ENCODE results near the gene CGN.

Gene CGN

GRCh38 chr1:151491641-151492040, 19.5 kb upstream of the CGN start:
- H3K4me1 Mint-ChIP-seq: peaks cover 13% of the 10 kb centered on the region
- no peak overlapping the region for H3K4me3 Mint-ChIP-seq
- H3K9me3 Mint-ChIP-seq: no peaks in the 10 kb centered on the region
- no peak overlapping the region for H3K27ac Mint-ChIP-seq
- DNase-seq: no peak
- ATAC-seq: no peak
- no peaks in the 10 kb centered on the region for H3K36me3 Mint-ChIP-seq (ENCODE audit: low read depth)
- no peaks in the 10 kb centered on the region for H3K27me3 Mint-ChIP-seq

GRCh38 chr1:151492120-151492519, 19.1 kb upstream of the CGN start:
- no peaks in the 10 kb centered on the region for H3K36me3 Mint-ChIP-seq (ENCODE audit: low read depth)
- ATAC-seq (no peak), DNase-seq (no peak)
- no peak overlapping the region for H3K4me3 Mint-ChIP-seq
- H3K27me3 Mint-ChIP-seq: no peaks in the 10 kb centered on the region
- peaks cover 13% of the 10 kb centered on the region for H3K4me1 Mint-ChIP-seq
- no peak overlapping the region for H3K27ac Mint-ChIP-seq
- no peaks in the 10 kb centered on the region for H3K9me3 Mint-ChIP-seq

- Mint-ChIP-seq H3K27me3 (no peaks in the 10 kb centered on the region), H3K36me3 (ENCODE audit: low read depth) (no peaks in the 10 kb centered on the region), H3K4me1 (peaks cover 13% of the 10 kb centered on the region)
These were observed 18.1 kb upstream of the CGN start for GRCh38 chr1:151493042-151493441.

GRCh38 chr1:151494741-151495281, 16.4 kb upstream of the CGN start:
- Mint-ChIP-seq H3K27me3 (no peaks in the 10 kb centered on the region), H3K36me3 (ENCODE audit: low read depth) (no peaks in the 10 kb centered on the region), H3K4me3 (no peak overlapping the region), H3K4me1 (peaks cover 13% of the 10 kb centered on the region), H3K9me3 (no peaks in the 10 kb centered on the region), H3K27ac (no peak overlapping the region)
- DNase-seq (no peak), ATAC-seq (peak; percentile 85)

More at GRCh38 chr1:151493042-151493441, 18.1 kb upstream of the CGN start:
- Mint-ChIP-seq H3K27ac (no peak overlapping the region), H3K4me3 (no peak overlapping the region), H3K9me3 (no peaks in the 10 kb centered on the region)
- ATAC-seq: no peak
- no peak for DNase-seq

GRCh38 chr1:151495316-151495715, 15.9 kb upstream of the CGN start:
- Mint-ChIP-seq H3K4me3 (no peak overlapping the region), H3K27me3 (no peaks in the 10 kb centered on the region), H3K4me1 (peaks cover 13% of the 10 kb centered on the region), H3K27ac (no peak overlapping the region), H3K9me3 (no peaks in the 10 kb centered on the region), H3K36me3 (ENCODE audit: low read depth) (no peaks in the 10 kb centered on the region)
- ATAC-seq: no peak
- no peak for DNase-seq

GRCh38 chr1:151499365-151499764, 11.8 kb upstream of the CGN start:
- H3K9me3 Mint-ChIP-seq: no peaks in the 10 kb centered on the region
- no peak overlapping the region for H3K4me3 Mint-ChIP-seq
- no peaks in the 10 kb centered on the region for H3K36me3 Mint-ChIP-seq (ENCODE audit: low read depth)
- no peak for DNase-seq
- ATAC-seq: no peak
- no peak overlapping the region for H3K27ac Mint-ChIP-seq
- no peaks in the 10 kb centered on the region for H3K27me3 Mint-ChIP-seq
- peaks cover 20% of the 10 kb centered on the region for H3K4me1 Mint-ChIP-seq

- H3K36me3 Mint-ChIP-seq (ENCODE audit: low read depth): no peaks in the 10 kb centered on the region
- DNase-seq (no peak), ATAC-seq (no peak)
- H3K27ac Mint-ChIP-seq: no peak overlapping the region
- no peaks in the 10 kb centered on the region for H3K27me3 Mint-ChIP-seq
- H3K9me3 Mint-ChIP-seq: no peaks in the 10 kb centered on the region
- H3K4me1 Mint-ChIP-seq: peaks cover 15% of the 10 kb centered on the region
- H3K4me3 Mint-ChIP-seq: no peak overlapping the region
These were observed 11.3 kb upstream of the CGN start for GRCh38 chr1:151499930-151500329.

GRCh38 chr1:151501474-151501873, 9.7 kb upstream of the CGN start:
- ATAC-seq: no peak
- no peaks in the 10 kb centered on the region for H3K9me3 Mint-ChIP-seq
- no peak overlapping the region for H3K4me3 Mint-ChIP-seq
- no peak overlapping the region for H3K27ac Mint-ChIP-seq
- H3K36me3 Mint-ChIP-seq (ENCODE audit: low read depth): no peaks in the 10 kb centered on the region
- peaks cover 9% of the 10 kb centered on the region for H3K4me1 Mint-ChIP-seq
- no peaks in the 10 kb centered on the region for H3K27me3 Mint-ChIP-seq
- DNase-seq: no peak

GRCh38 chr1:151502035-151502700, 9.0 kb upstream of the CGN start:
- no peaks in the 10 kb centered on the region for H3K9me3 Mint-ChIP-seq
- no peak overlapping the region for H3K4me3 Mint-ChIP-seq
- H3K27ac Mint-ChIP-seq: peak overlapping the region; percentile 23
- ATAC-seq (no peak), DNase-seq (no peak)
- no peaks in the 10 kb centered on the region for H3K36me3 Mint-ChIP-seq (ENCODE audit: low read depth)
- H3K4me1 Mint-ChIP-seq: peaks cover 9% of the 10 kb centered on the region
- H3K27me3 Mint-ChIP-seq: no peaks in the 10 kb centered on the region

- Mint-ChIP-seq H3K4me3 (no peak overlapping the region), H3K27me3 (no peaks in the 10 kb centered on the region), H3K36me3 (ENCODE audit: low read depth) (no peaks in the 10 kb centered on the region), H3K27ac (peak overlapping the region; percentile 23), H3K4me1 (peaks cover 9% of the 10 kb centered on the region), H3K9me3 (no peaks in the 10 kb centered on the region)
- DNase-seq (no peak), ATAC-seq (peak; percentile 72)
These were observed 8.1 kb upstream of the CGN start for GRCh38 chr1:151502859-151503780.

GRCh38 chr1:151504252-151504651, 6.9 kb upstream of the CGN start:
- ATAC-seq (no peak), DNase-seq (no peak)
- H3K9me3 Mint-ChIP-seq: no peaks in the 10 kb centered on the region
- no peaks in the 10 kb centered on the region for H3K36me3 Mint-ChIP-seq (ENCODE audit: low read depth)
- peaks cover 9% of the 10 kb centered on the region for H3K4me1 Mint-ChIP-seq
- H3K4me3 Mint-ChIP-seq: no peak overlapping the region
- H3K27ac Mint-ChIP-seq: no peak overlapping the region
- no peaks in the 10 kb centered on the region for H3K27me3 Mint-ChIP-seq

GRCh38 chr1:151504759-151505158, 6.4 kb upstream of the CGN start:
- H3K27ac Mint-ChIP-seq: no peak overlapping the region
- H3K36me3 Mint-ChIP-seq (ENCODE audit: low read depth): no peaks in the 10 kb centered on the region
- no peaks in the 10 kb centered on the region for H3K27me3 Mint-ChIP-seq
- no peak overlapping the region for H3K4me3 Mint-ChIP-seq
- peaks cover 9% of the 10 kb centered on the region for H3K4me1 Mint-ChIP-seq
- no peak for ATAC-seq
- no peak for DNase-seq
- H3K9me3 Mint-ChIP-seq: no peaks in the 10 kb centered on the region

- DNase-seq (no peak), ATAC-seq (no peak)
- peaks cover 4% of the 10 kb centered on the region for H3K27me3 Mint-ChIP-seq
- no peak overlapping the region for H3K27ac Mint-ChIP-seq
- H3K9me3 Mint-ChIP-seq: no peaks in the 10 kb centered on the region
- H3K36me3 Mint-ChIP-seq (ENCODE audit: low read depth): no peaks in the 10 kb centered on the region
- no peak overlapping the region for H3K4me3 Mint-ChIP-seq
- peaks cover 26% of the 10 kb centered on the region for H3K4me1 Mint-ChIP-seq
These were observed 2.4 kb upstream of the CGN start for GRCh38 chr1:151508833-151509232.

- Mint-ChIP-seq H3K27me3 (peaks cover 4% of the 10 kb centered on the region), H3K4me3 (no peak overlapping the region), H3K36me3 (ENCODE audit: low read depth) (no peaks in the 10 kb centered on the region), H3K4me1 (peaks cover 29% of the 10 kb centered on the region), H3K27ac (no peak overlapping the region), H3K9me3 (no peaks in the 10 kb centered on the region)
- ATAC-seq (no peak), DNase-seq (no peak)
These were observed 1.7 kb upstream of the CGN start for GRCh38 chr1:151509350-151510019.

Data from activated naive CD8-positive, alpha-beta T cell treated with anti-CD3 and anti-CD28 coated beads, Interleukin-2, amount 50 U/mL, for 24 hours (primary cell).